IMR-90 (cell line): ENCODE results near the gene CACNG5.

ENCODE experiments used
- CTCF ChIP-seq: conservative IDR thresholded peaks from 2 replicates; pipeline ENCODE4 v1.5.1; 2012; ENCODE audit warnings: mild to moderate bottlenecking, low read depth, low read length, improper control_type of control experiment
- ELK1 ChIP-seq: fragments of 150-350 bp; IDR thresholded peaks from 2 replicates; pipeline ENCODE4 v1.6.1; 2016; ENCODE audit warnings: low read depth, mild to moderate bottlenecking, low read length, moderate library complexity, borderline replicate concordance
- NFE2L2 ChIP-seq: fragments of 150-350 bp; IDR thresholded peaks from 2 replicates; pipeline ENCODE4 v1.6.1; 2016; ENCODE audit warnings: low read depth, mild to moderate bottlenecking, low read length
- POLR2A ChIP-seq: IDR thresholded peaks from 2 replicates; pipeline ENCODE4 v1.6.1; 2012; ENCODE audit warnings: mild to moderate bottlenecking, low read depth, low read length

- TF ChIP-seq CTCF (no peak), NFE2L2 (no peak), ELK1 (no peak), POLR2A (no peak)
Observed at GRCh38 chr17:66898536-66898935, 63.6 kb downstream of the CACNG5 start.
